ENCODE data around the gene ITGB5. TPM values are rescaled to one million over a fixed set of nuclear protein-coding genes. Genes with fewer than 3 reads are reported as not detected.

ITGB5 gene
- 161 and 184 TPM in 2 replicates for total RNA-seq

- DNase-seq (ENCODE audit: low read depth, low spot score), result no peak
Measured at GRCh38 chr3:124887177-124887931, at the start of gene ITGB5. Gene ITGB5, minus strand, starts transcription at chr3:124887365. Its CDS starts 365 bp downstream, at chr3:124887000.

GRCh38 chr3:124935794-124936542 is 48.8 kb upstream of the ITGB5 start:
- DNase-seq (ENCODE audit: low read depth, low spot score), result no peak

- DNase-seq (ENCODE audit: low read depth, low spot score), result no peak
Measured at GRCh38 chr3:124935264-124935663, 48.1 kb upstream of the ITGB5 start.

- DNase-seq (ENCODE audit: low read depth, low spot score), result no peak
Measured at GRCh38 chr3:124934577-124934976, 47.4 kb upstream of the ITGB5 start, which contains the start of gene MUC13. Gene MUC13, minus strand, starts transcription at chr3:124934751. Its CDS starts 39 bp downstream, at chr3:124934712.

GRCh38 chr3:124928333-124929202 is 41.4 kb upstream of the ITGB5 start:
- DNase-seq (ENCODE audit: low read depth, low spot score), result peak; percentile 30

- no peak for DNase-seq (ENCODE audit: low read depth, low spot score)
Measured at GRCh38 chr3:124927574-124928045, 40.4 kb upstream of the ITGB5 start.

GRCh38 chr3:124926426-124927101 is 39.4 kb upstream of the ITGB5 start:
- no peak for DNase-seq (ENCODE audit: low read depth, low spot score)

GRCh38 chr3:124924741-124925140 is 37.6 kb upstream of the ITGB5 start:
- no peak for DNase-seq (ENCODE audit: low read depth, low spot score)

- no peak for DNase-seq (ENCODE audit: low read depth, low spot score)
Measured at GRCh38 chr3:124923833-124924232, 36.7 kb upstream of the ITGB5 start.

- no peak for DNase-seq (ENCODE audit: low read depth, low spot score)
Measured at GRCh38 chr3:124920718-124921117, 33.6 kb upstream of the ITGB5 start.

- DNase-seq (ENCODE audit: low read depth, low spot score), result no peak
Measured at GRCh38 chr3:124919756-124920155, 32.6 kb upstream of the ITGB5 start.

- no peak for DNase-seq (ENCODE audit: low read depth, low spot score)
Measured at GRCh38 chr3:124918524-124918923, 31.4 kb upstream of the ITGB5 start.

- no peak for DNase-seq (ENCODE audit: low read depth, low spot score)
Measured at GRCh38 chr3:124916837-124917409, 29.8 kb upstream of the ITGB5 start.

- no peak for DNase-seq (ENCODE audit: low read depth, low spot score)
Measured at GRCh38 chr3:124915254-124915653, 28.1 kb upstream of the ITGB5 start.

- no peak for DNase-seq (ENCODE audit: low read depth, low spot score)
Measured at GRCh38 chr3:124907957-124908356, 20.8 kb upstream of the ITGB5 start.

GRCh38 chr3:124904835-124905492 is 17.8 kb upstream of the ITGB5 start:
- DNase-seq (ENCODE audit: low read depth, low spot score), result no peak

GRCh38 chr3:124903896-124904834 is 17.0 kb upstream of the ITGB5 start:
- no peak for DNase-seq (ENCODE audit: low read depth, low spot score)

- DNase-seq (ENCODE audit: low read depth, low spot score), result no peak
Measured at GRCh38 chr3:124896824-124897526, 9.8 kb upstream of the ITGB5 start.
